WTC11 (cell line): ENCODE results near the gene ZFYVE28. TPM values are rescaled to one million over a fixed set of nuclear protein-coding genes. Genes with fewer than 3 reads are reported as not detected.
A peak's percentile ranks its signal among the peaks of the same experiment; 100 is the strongest.

ENCODE experiments used
- ATAC-seq: fragments of 200-7000 bp; cut with Tn5 transposase; 2 replicates; pipeline ENCODE4 v1.10.0; 2021; ENCODE audit warnings: mild to moderate bottlenecking, moderate library complexity
- CTCF ChIA-PET: fragments of 300-600 bp; sonication (Branson Sonifier 250); formaldehyde crosslinking; loops from one replicate; lab custom pipeline; 2021; ENCODE audit warnings: antibody characterized with exemption; lab: Charles Lee
- POLR2A ChIA-PET: fragments of 350-600 bp; sonication (Branson Sonifier 250); formaldehyde crosslinking; loops from one replicate; lab custom pipeline; 2021; ENCODE audit warnings: antibody characterized with exemption; lab: Charles Lee
- DNase-seq: peaks from one replicate; pipeline ENCODE4 v3.0.0; 2021; ENCODE audit warnings: low spot score
- H3K27ac Mint-ChIP-seq: 2 replicates; pipeline ENCODE4 v1.8.0; 2021; ENCODE audit warnings: mixed read lengths
- H3K27me3 Mint-ChIP-seq: 2 replicates; pipeline ENCODE4 v1.8.0; 2021; ENCODE audit warnings: low read depth, mild to moderate bottlenecking, moderate library complexity, mixed read lengths
- H3K36me3 Mint-ChIP-seq: 2 replicates; pipeline ENCODE4 v1.8.0; 2021; ENCODE audit warnings: mixed read lengths
- H3K4me1 Mint-ChIP-seq: 2 replicates; pipeline ENCODE4 v1.8.0; 2022; ENCODE audit warnings: mixed read lengths
- H3K4me3 Mint-ChIP-seq: 2 replicates; pipeline ENCODE4 v1.8.0; 2021; ENCODE audit warnings: mild to moderate bottlenecking, moderate library complexity, mixed read lengths
- H3K9me3 Mint-ChIP-seq: 2 replicates; pipeline ENCODE4 v1.8.0; 2021; ENCODE audit warnings: mixed read lengths
- CBFB ChIP-seq: sonication (generic); formaldehyde crosslinking; IDR thresholded peaks from 2 replicates; pipeline ENCODE4 v1.8.1; 2022; ENCODE audit warnings: mild to moderate bottlenecking, low read depth, missing genetic modification reagents
- CREB1 ChIP-seq: sonication (generic); formaldehyde crosslinking; IDR thresholded peaks from 2 replicates; pipeline ENCODE4 v1.8.0; 2023; ENCODE audit warnings: mild to moderate bottlenecking, missing genetic modification reagents
- GRHL2 ChIP-seq: fragments of 250-450 bp; sonication (Bioruptor Pico); IDR thresholded peaks from 2 replicates; pipeline ENCODE4 v1.8.0; 2022; ENCODE audit warnings: mild to moderate bottlenecking, moderate library complexity; ENCODE audit not compliant: insufficient replicate concordance, severe bottlenecking
- GTF2I ChIP-seq: fragments of 250-450 bp; sonication (Bioruptor Pico); conservative IDR thresholded peaks from 2 replicates; pipeline ENCODE4 v1.4.0; 2021; ENCODE audit warnings: mild to moderate bottlenecking
- JUN ChIP-seq: sonication (generic); formaldehyde crosslinking; IDR thresholded peaks from 2 replicates; pipeline ENCODE4 v1.8.0; 2023; ENCODE audit warnings: mild to moderate bottlenecking, missing genetic modification reagents
- MXD4 ChIP-seq: fragments of 250-450 bp; sonication (Bioruptor Pico); IDR thresholded peaks from 2 replicates; pipeline ENCODE4 v1.8.0; 2021; ENCODE audit warnings: mild to moderate bottlenecking, moderate library complexity, borderline replicate concordance
- NFE2L1 ChIP-seq: sonication (generic); formaldehyde crosslinking; IDR thresholded peaks from 2 replicates; pipeline ENCODE4 v1.8.1; 2023; ENCODE audit warnings: missing genetic modification reagents
- NR2C2 ChIP-seq: sonication (generic); formaldehyde crosslinking; IDR thresholded peaks from 2 replicates; pipeline ENCODE4 v1.8.0; 2022; ENCODE audit warnings: mild to moderate bottlenecking, missing genetic modification reagents
- RORB ChIP-seq: fragments of 250-450 bp; sonication (Bioruptor Pico); IDR thresholded peaks from 2 replicates; pipeline ENCODE4 v1.9.0; 2021; ENCODE audit warnings: mild to moderate bottlenecking
- SMAD3 ChIP-seq: sonication (generic); formaldehyde crosslinking; IDR thresholded peaks from 2 replicates; pipeline ENCODE4 v1.8.0; 2022; ENCODE audit warnings: missing genetic modification reagents, mild to moderate bottlenecking, borderline replicate concordance
- ZNF138 ChIP-seq: sonication (generic); formaldehyde crosslinking; conservative IDR thresholded peaks from 2 replicates; pipeline ENCODE4 v1.8.1; 2022; ENCODE audit warnings: mild to moderate bottlenecking, moderate library complexity, missing genetic modification reagents
- ZNF396 ChIP-seq: fragments of 250-450 bp; sonication (Bioruptor Pico); IDR thresholded peaks from 2 replicates; pipeline ENCODE4 v1.8.0; 2021; ENCODE audit warnings: mild to moderate bottlenecking, moderate library complexity, borderline replicate concordance
- total RNA-seq: library from RNA; stranded (reverse); gene quantifications from 3 replicates; pipeline ENCODE4 v1.2.3, GENCODE V29; 2021
- TF ChIP-seq, protein P1 (sequence below): sonication (generic); formaldehyde crosslinking; IDR thresholded peaks from 2 replicates; pipeline ENCODE4 v1.8.1; 2023; ENCODE audit warnings: mild to moderate bottlenecking, missing genetic modification reagents
- TF ChIP-seq, protein P2 (sequence below): sonication (generic); formaldehyde crosslinking; IDR thresholded peaks from 2 replicates; pipeline ENCODE4 v1.8.0; 2022; ENCODE audit warnings: mild to moderate bottlenecking, missing genetic modification reagents
- TF ChIP-seq, protein P3 (sequence below): fragments of 250-450 bp; sonication (Bioruptor Pico); IDR thresholded peaks from 2 replicates; pipeline ENCODE4 v1.9.0; 2021; ENCODE audit warnings: mild to moderate bottlenecking, borderline replicate concordance
- TF ChIP-seq, protein P4 (sequence below): sonication (generic); formaldehyde crosslinking; IDR thresholded peaks from 2 replicates; pipeline ENCODE4 v1.8.1; 2023; ENCODE audit warnings: mild to moderate bottlenecking, missing genetic modification reagents, borderline replicate concordance
- TF ChIP-seq, protein P5 (sequence below): sonication (generic); formaldehyde crosslinking; IDR thresholded peaks from 2 replicates; pipeline ENCODE4 v1.8.1; 2022; ENCODE audit warnings: mild to moderate bottlenecking, missing genetic modification reagents, moderate library complexity, borderline replicate concordance

The ZFYVE28 gene
- total RNA-seq, 1 experiment from 2014 or later, result 7.8 TPM

DNA sequence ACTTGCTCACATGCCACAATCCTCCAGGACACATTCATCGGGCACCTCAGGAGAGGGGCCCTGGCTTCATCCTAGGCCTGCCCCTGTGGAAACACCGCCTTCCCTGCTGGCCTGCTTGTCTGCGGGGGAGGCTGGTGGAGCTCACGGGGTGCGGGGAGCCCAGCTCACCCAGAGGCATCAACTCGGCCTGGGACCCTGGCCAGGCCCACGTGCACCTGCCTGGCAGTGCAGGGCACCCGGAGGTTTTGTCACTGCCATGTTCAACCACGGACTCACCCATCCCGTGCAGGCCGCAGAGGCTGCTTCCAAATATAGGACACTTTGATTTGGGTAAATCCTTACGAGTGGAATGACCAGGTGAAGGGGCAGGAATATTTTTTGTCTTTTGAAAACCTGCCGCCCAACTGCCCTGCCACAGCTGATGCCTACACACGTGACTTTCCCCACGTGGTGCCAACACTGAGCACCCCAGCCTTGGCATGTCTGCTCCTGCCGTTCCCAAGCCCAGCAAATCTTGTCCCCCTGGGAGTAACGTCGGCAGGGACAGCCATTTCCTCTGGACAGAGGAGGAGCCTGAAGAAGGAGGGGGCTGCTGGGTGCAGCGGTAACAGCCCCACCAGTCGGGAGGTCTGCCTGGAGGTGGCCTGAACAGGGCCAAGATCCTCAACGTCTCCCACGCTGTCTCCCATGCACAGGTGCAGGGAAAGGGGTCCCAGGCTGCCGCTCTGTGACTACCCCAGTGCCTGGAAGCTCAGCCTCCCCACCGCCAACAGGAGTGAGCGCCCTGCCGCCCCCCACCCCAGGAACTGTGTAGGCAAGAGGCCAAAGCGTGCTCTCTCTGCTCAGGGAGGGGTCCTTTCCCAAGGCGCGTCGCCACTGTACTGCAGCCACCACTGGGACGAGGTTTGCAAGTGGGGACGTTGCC lies 165.0 kb downstream of the ZFYVE28 start (continued):
- TF ChIP-seq, protein P1, sequence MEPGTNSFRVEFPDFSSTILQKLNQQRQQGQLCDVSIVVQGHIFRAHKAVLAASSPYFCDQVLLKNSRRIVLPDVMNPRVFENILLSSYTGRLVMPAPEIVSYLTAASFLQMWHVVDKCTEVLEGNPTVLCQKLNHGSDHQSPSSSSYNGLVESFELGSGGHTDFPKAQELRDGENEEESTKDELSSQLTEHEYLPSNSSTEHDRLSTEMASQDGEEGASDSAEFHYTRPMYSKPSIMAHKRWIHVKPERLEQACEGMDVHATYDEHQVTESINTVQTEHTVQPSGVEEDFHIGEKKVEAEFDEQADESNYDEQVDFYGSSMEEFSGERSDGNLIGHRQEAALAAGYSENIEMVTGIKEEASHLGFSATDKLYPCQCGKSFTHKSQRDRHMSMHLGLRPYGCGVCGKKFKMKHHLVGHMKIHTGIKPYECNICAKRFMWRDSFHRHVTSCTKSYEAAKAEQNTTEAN (CRISPR knock-in tag), result no peak
- TF ChIP-seq JUN (CRISPR knock-in tag), result no peak
- TF ChIP-seq, protein P2, sequence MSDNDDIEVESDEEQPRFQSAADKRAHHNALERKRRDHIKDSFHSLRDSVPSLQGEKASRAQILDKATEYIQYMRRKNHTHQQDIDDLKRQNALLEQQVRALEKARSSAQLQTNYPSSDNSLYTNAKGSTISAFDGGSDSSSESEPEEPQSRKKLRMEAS (CRISPR knock-in tag), result no peak
- TF ChIP-seq GTF2I (CRISPR knock-in tag), result no peak

DNA sequence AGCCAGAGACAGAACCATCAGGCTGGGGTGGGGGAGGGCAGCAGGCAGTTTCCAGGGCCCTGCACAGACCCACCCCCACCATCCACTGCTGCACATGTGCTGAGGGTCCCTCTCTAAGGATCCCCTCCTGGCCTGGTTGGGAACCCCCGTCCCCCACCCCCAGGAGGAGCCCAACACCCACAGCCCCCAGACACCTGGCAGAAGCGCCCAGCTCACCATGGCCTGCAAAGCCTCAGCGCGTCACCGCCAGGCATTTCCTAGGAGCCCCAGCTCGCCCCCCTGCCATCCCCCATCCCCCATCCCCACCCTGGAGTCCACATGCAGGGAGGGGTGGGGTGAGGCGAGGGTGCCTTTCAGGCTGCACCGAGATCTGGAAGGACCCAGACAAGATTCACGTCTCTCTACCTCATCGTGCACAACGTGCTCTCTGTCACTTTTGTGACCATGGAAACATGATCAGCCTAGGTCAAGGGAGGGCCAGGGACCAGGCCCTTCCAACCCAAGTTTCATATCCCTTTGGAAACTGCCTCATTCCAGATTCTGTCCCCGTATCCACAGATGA lies 165.8 kb downstream of the ZFYVE28 start:
- peaks cover 13% of the 10 kb centered on the region; the same call in 1 of the 2 replicates for H3K4me1 Mint-ChIP-seq
- CTCF ChIA-PET, result interaction anchor here (1.2 kb wide), 1 partner anchor 34 kb away, joined by 4 read pairs; no protein-coding TSS in a partner anchor
- H3K36me3 Mint-ChIP-seq, result no peaks in the 10 kb centered on the region
- no peak for TF ChIP-seq GTF2I (CRISPR knock-in tag)
- peak overlapping the region; percentile 66 for H3K27ac Mint-ChIP-seq
- no peak for ATAC-seq
- no peak overlapping the region for H3K4me3 Mint-ChIP-seq
- H3K27me3 Mint-ChIP-seq, result no peaks in the 10 kb centered on the region
- no peaks in the 10 kb centered on the region for H3K9me3 Mint-ChIP-seq
- POLR2A ChIA-PET, result no interaction called here
- no peak for DNase-seq

DNA sequence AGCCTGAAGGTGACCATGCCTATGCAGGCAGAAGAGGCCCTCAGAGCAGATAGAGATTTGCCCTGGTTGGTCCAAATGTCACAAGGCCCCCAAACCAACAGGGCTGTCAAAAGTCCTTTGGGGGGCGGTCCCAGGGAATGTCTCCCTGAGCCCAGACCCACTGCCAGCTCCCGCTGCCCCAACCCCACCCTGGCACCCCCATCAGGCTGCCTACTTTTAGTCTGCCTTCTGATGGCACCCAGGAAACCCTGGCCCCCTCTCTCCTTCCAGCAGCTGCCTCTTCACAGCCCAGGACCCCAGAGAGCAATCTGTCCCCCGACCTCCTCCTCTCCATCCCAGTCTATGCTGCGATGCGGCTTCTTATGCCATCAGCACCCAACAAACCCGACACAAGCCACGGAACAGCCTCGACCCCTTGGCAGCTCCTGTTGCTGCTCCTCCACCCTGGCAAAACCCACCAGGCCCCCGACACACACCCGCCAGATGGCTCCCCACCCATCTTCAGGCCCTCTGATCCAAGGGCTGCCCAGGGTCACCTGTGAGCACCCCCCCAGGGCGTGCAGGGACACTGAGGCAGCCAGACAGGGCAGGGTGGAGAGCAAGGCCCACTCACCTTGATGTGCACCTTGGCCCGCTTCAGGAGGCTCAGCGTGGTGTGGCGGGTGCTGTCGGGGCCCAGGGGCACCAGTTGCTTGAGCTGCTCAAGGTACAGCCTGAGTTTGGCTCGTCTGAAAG lies 166.5 kb downstream of the ZFYVE28 start:
- CTCF ChIA-PET, result no interaction called here
- TF ChIP-seq, protein P3, sequence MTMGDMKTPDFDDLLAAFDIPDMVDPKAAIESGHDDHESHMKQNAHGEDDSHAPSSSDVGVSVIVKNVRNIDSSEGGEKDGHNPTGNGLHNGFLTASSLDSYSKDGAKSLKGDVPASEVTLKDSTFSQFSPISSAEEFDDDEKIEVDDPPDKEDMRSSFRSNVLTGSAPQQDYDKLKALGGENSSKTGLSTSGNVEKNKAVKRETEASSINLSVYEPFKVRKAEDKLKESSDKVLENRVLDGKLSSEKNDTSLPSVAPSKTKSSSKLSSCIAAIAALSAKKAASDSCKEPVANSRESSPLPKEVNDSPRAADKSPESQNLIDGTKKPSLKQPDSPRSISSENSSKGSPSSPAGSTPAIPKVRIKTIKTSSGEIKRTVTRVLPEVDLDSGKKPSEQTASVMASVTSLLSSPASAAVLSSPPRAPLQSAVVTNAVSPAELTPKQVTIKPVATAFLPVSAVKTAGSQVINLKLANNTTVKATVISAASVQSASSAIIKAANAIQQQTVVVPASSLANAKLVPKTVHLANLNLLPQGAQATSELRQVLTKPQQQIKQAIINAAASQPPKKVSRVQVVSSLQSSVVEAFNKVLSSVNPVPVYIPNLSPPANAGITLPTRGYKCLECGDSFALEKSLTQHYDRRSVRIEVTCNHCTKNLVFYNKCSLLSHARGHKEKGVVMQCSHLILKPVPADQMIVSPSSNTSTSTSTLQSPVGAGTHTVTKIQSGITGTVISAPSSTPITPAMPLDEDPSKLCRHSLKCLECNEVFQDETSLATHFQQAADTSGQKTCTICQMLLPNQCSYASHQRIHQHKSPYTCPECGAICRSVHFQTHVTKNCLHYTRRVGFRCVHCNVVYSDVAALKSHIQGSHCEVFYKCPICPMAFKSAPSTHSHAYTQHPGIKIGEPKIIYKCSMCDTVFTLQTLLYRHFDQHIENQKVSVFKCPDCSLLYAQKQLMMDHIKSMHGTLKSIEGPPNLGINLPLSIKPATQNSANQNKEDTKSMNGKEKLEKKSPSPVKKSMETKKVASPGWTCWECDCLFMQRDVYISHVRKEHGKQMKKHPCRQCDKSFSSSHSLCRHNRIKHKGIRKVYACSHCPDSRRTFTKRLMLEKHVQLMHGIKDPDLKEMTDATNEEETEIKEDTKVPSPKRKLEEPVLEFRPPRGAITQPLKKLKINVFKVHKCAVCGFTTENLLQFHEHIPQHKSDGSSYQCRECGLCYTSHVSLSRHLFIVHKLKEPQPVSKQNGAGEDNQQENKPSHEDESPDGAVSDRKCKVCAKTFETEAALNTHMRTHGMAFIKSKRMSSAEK, result no peak
- TF ChIP-seq CBFB (CRISPR knock-in tag), result no peak
- no peak for TF ChIP-seq ZNF396 (CRISPR knock-in tag)
- TF ChIP-seq, protein P4, sequence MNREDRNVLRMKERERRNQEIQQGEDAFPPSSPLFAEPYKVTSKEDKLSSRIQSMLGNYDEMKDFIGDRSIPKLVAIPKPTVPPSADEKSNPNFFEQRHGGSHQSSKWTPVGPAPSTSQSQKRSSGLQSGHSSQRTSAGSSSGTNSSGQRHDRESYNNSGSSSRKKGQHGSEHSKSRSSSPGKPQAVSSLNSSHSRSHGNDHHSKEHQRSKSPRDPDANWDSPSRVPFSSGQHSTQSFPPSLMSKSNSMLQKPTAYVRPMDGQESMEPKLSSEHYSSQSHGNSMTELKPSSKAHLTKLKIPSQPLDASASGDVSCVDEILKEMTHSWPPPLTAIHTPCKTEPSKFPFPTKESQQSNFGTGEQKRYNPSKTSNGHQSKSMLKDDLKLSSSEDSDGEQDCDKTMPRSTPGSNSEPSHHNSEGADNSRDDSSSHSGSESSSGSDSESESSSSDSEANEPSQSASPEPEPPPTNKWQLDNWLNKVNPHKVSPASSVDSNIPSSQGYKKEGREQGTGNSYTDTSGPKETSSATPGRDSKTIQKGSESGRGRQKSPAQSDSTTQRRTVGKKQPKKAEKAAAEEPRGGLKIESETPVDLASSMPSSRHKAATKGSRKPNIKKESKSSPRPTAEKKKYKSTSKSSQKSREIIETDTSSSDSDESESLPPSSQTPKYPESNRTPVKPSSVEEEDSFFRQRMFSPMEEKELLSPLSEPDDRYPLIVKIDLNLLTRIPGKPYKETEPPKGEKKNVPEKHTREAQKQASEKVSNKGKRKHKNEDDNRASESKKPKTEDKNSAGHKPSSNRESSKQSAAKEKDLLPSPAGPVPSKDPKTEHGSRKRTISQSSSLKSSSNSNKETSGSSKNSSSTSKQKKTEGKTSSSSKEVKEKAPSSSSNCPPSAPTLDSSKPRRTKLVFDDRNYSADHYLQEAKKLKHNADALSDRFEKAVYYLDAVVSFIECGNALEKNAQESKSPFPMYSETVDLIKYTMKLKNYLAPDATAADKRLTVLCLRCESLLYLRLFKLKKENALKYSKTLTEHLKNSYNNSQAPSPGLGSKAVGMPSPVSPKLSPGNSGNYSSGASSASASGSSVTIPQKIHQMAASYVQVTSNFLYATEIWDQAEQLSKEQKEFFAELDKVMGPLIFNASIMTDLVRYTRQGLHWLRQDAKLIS (CRISPR knock-in tag), result no peak
- no peak for TF ChIP-seq NFE2L1 (CRISPR knock-in tag)
- no peak for TF ChIP-seq RORB
- TF ChIP-seq CREB1 (CRISPR knock-in tag), result no peak
- no peak for TF ChIP-seq MXD4
- TF ChIP-seq SMAD3 (CRISPR knock-in tag), result no peak
- TF ChIP-seq ZNF138 (CRISPR knock-in tag), result no peak
- TF ChIP-seq GRHL2, result no peak
- TF ChIP-seq NR2C2 (CRISPR knock-in tag), result no peak
- TF ChIP-seq, protein P5, sequence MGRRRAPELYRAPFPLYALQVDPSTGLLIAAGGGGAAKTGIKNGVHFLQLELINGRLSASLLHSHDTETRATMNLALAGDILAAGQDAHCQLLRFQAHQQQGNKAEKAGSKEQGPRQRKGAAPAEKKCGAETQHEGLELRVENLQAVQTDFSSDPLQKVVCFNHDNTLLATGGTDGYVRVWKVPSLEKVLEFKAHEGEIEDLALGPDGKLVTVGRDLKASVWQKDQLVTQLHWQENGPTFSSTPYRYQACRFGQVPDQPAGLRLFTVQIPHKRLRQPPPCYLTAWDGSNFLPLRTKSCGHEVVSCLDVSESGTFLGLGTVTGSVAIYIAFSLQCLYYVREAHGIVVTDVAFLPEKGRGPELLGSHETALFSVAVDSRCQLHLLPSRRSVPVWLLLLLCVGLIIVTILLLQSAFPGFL, result no peak

More for the DNA sequence above, 166.5 kb downstream of the ZFYVE28 start:
- Mint-ChIP-seq H3K4me1 (peaks cover 13% of the 10 kb centered on the region; the same call in 1 of the 2 replicates), H3K27ac (no peak overlapping the region), H3K27me3 (no peaks in the 10 kb centered on the region), H3K9me3 (no peaks in the 10 kb centered on the region), H3K4me3 (no peak overlapping the region), H3K36me3 (no peaks in the 10 kb centered on the region)
- peak; percentile 7 for DNase-seq
- POLR2A ChIA-PET, result no interaction called here
- ATAC-seq, result no peak
